Heart right ventricle (tissue), 16 donors: Measurements from ENCODE around the gene SLC39A8. TPM values are rescaled to one million over a fixed set of nuclear protein-coding genes. Genes with fewer than 3 reads are reported as not detected.

Experiments
- ATAC-seq, 8 donors: fragments of 200-7000 bp; cut with Tn5 transposase; one replicate each; pipeline ENCODE4 v1.9.1; 2020; ENCODE audit warnings: mild to moderate bottlenecking in 8 of 8, moderate library complexity in 8 of 8, moderate number of reproducible peaks in 1 of 8
- DNase-seq, 2 donors: peaks; one replicate each; pipeline ENCODE4 v3.0.0-alpha.2; 2020
- H3K27ac ChIP-seq, 10 donors: fragments of 200-600 bp; sonication (generic) in 2 of 10; one replicate each; pipeline versions ENCODE4 v1.5.0 to v1.8.0; 2020 to 2022; ENCODE audit warnings: mild to moderate bottlenecking in 3 of 10
- H3K27me3 ChIP-seq, 7 donors: fragments of 200-600 bp; one replicate each; pipeline ENCODE4 v1.8.0; 2021 to 2022; ENCODE audit warnings: mild to moderate bottlenecking in 2 of 7
- H3K36me3 ChIP-seq, 9 donors: fragments of 200-600 bp; sonication (generic) in 1 of 9; one replicate each; pipeline versions ENCODE4 v1.5.0 to v1.8.0; 2020 to 2022; ENCODE audit warnings: mild to moderate bottlenecking in 2 of 9
- H3K4me1 ChIP-seq, 9 donors: fragments of 200-600 bp; sonication (generic) in 1 of 9; one replicate each; pipeline versions ENCODE4 v1.5.0 to v1.8.0; 2020 to 2022; ENCODE audit warnings: mild to moderate bottlenecking in 4 of 9
- H3K4me3 ChIP-seq, 10 donors: fragments of 200-600 bp; sonication (generic) in 2 of 10; one replicate each; pipeline versions ENCODE4 v1.5.0 to v1.8.0; 2020 to 2022; ENCODE audit warnings: mild to moderate bottlenecking in 7 of 10, moderate library complexity in 2 of 10
- H3K9me3 ChIP-seq, 11 donors: fragments of 200-600 bp in 10 of 11; sonication (generic) in 2 of 11; one replicate each; pipeline versions ENCODE4 v1.5.0 to v1.8.0; 2013 to 2022; ENCODE audit warnings: mild to moderate bottlenecking in 2 of 11, control low read depth in 1 of 11, moderate library complexity in 1 of 11
- CTCF ChIP-seq, 9 donors: fragments of 200-600 bp; sonication (generic) in 2 of 9; IDR thresholded peaks; one replicate each; pipeline versions ENCODE4 v1.5.0 to v1.8.0; 2021 to 2022; ENCODE audit warnings: antibody characterized with exemption in 9 of 9, mild to moderate bottlenecking in 5 of 9, moderate library complexity in 1 of 9
- WGBS, 2 donors: extraction: QIAGEN DNeasy Blood & Tissue Kit; methylation state at CpG; one replicate each; pipeline ENCODE4 v1.1.7; 2013; ENCODE audit warnings: inconsistent platforms in 1 of 2; 5-methylcytosine and 5-hydroxymethylcytosine counted together
- intact Hi-C, 10 donors: fragments of 100-400 bp; cut with DNase I; formaldehyde crosslinking; loops; one replicate each; pipeline versions ENCODE4 v1.11.1 to v1.14.2; 2022
- polyA plus RNA-seq, 2 donors: library from polyadenylated mRNA; stranded (reverse); fragments of 200-250 nt; gene quantifications; one replicate each; pipeline ENCODE4 v1.2.3, GENCODE V29; 2013
- total RNA-seq, 10 donors: library from RNA; stranded (reverse); fragmentation: NEBNext Ultra II Directional in 3 of 10; extraction: Animal tissue kit (Norgen Biotek cat#: 25700) in 3 of 10; gene quantifications; one replicate each; pipeline versions ENCODE4 v1.2.1 to v1.2.4, GENCODE V29; 2021 to 2023
- donor health status: Arrhythmogenic right ventricular cardiomyopathy.
- donor health status: ischemic (EF 13 %, LVEDD 7.1; RV severe dilation, severe dysfunction).
- donor health status: healthy with polysubstance abuse.
- donor health status: DM: no; HTN: yes; CAD: no.
- donor health status: DM: no; HTN: no; CAD: no.
- donor health status: ischemic (EF 25% LVEDD 6.9; RV normal size, moderate dysfunction).
- donor health status: ischemic (EF 25% LVEDD 5.7; RV mildly dilated, moderate dysfunction).
- donor health status: healthy.
- donor health status: DM: yes; HTN: yes; CAD: no.
- donor health status: Ischemic cardiomyopathy.
- donor health status: ischemic (EF 35%, LVEDD 5.7; RV mildly dilated, moderate dysfunction).
- donor health status: nonischemic (EF 11% LVEDD 7.7; RV severe dilation, severe dysfunction).
- donor health status: DM: yes; HTN: yes; CAD: no.
- donor health status: PGD.
- donor health status: ischemic (EF 29% LVEDD 5.4; RV normal size, mild dysfunction).
- donor health status: nonischemic (EF 23%, LVEDD 6.1; RV moderate dilation, normal function).

Gene SLC39A8
- total and polyA plus RNA-seq, 12 donors: 1.00 to 11.0 (median 2.8) TPM

- no peaks in the 10 kb centered on the region for H3K36me3 ChIP-seq
- no peak for ATAC-seq
- H3K27ac ChIP-seq: no peak overlapping the region
- intact Hi-C loops: no loop called here
- 72 to 82% methylated on average over 2 of the region's 2 CpGs for WGBS, 2 donors
- TF ChIP-seq CTCF (IDR thresholded peaks at IDR 0.05): no peak
- H3K4me1 ChIP-seq: peaks cover 0 to 7% (median 0%) of the 10 kb centered on the region in 9 donors
- DNase-seq: no peak
- H3K9me3 ChIP-seq: peaks cover 0 to 4% (median 0%) of the 10 kb centered on the region in 11 donors
- no peak overlapping the region for H3K4me3 ChIP-seq
- H3K27me3 ChIP-seq: no peaks in the 10 kb centered on the region
Measured at GRCh38 chr4:102311912-102312311, 33.4 kb downstream of the SLC39A8 start.

GRCh38 chr4:102311407-102311806 lies 33.9 kb downstream of the SLC39A8 start:
- Histone ChIP-seq H3K27ac (no peak overlapping the region), H3K9me3 (no peaks in the 10 kb centered on the region), H3K4me1 (peaks cover 0 to 10% (median 0%) of the 10 kb centered on the region in 9 donors), H3K4me3 (no peak overlapping the region), H3K36me3 (no peaks in the 10 kb centered on the region), H3K27me3 (no peaks in the 10 kb centered on the region)
- ATAC-seq: no peak
- no peak for TF ChIP-seq CTCF (IDR thresholded peaks at IDR 0.05)
- 95 to 100% methylated on average over 1 of the region's 1 CpG for WGBS, 2 donors
- no peak for DNase-seq
- intact Hi-C loops: no loop called here

GRCh38 chr4:102308032-102308799 lies 37.1 kb downstream of the SLC39A8 start:
- H3K27ac ChIP-seq: no peak overlapping the region
- intact Hi-C loops: no loop called here
- H3K4me1 ChIP-seq: peaks cover 0 to 10% (median 0%) of the 10 kb centered on the region in 9 donors
- 67 to 72% methylated on average over 1 of the region's 1 CpG for WGBS, 2 donors
- peaks cover 0 to 10% (median 0%) of the 10 kb centered on the region in 9 donors for H3K36me3 ChIP-seq
- no peaks in the 10 kb centered on the region for H3K27me3 ChIP-seq
- DNase-seq: no peak
- TF ChIP-seq CTCF (IDR thresholded peaks at IDR 0.05): no peak
- no peak for ATAC-seq
- H3K4me3 ChIP-seq: no peak overlapping the region
- no peaks in the 10 kb centered on the region for H3K9me3 ChIP-seq

- 94% methylated on average over 1 of the region's 1 CpG for WGBS, 2 donors
- Histone ChIP-seq H3K4me3 (no peak overlapping the region), H3K9me3 (no peaks in the 10 kb centered on the region), H3K27me3 (no peaks in the 10 kb centered on the region), H3K36me3 (peaks cover 0 to 13% (median 0%) of the 10 kb centered on the region in 9 donors), H3K4me1 (peaks cover 0 to 12% (median 4%) of the 10 kb centered on the region in 9 donors), H3K27ac (no peak overlapping the region)
- intact Hi-C loops: no loop called here
- TF ChIP-seq CTCF (IDR thresholded peaks at IDR 0.05): no peak
- ATAC-seq (no peak), DNase-seq (no peak)
Measured at GRCh38 chr4:102305666-102306065, 39.6 kb downstream of the SLC39A8 start.
